Retinal pigment epithelial cell (primary cell): Measurements from ENCODE around the gene CCN2.

Experiments
- DNase-seq: peaks from one replicate; pipeline ENCODE4 v3.0.0-alpha.2; 2010; ENCODE audit warnings: low read depth
- H3K4me3 ChIP-seq: 2 replicates; pipeline ENCODE4 v1.5.1; 2011; ENCODE audit warnings: mild to moderate bottlenecking, low read length, control low read depth, moderate library complexity
- CTCF ChIP-seq: conservative IDR thresholded peaks from 2 replicates; pipeline ENCODE4 v1.5.1; 2011; ENCODE audit warnings: low read depth, low read length, control low read depth, inconsistent platforms

CCN2 gene

GRCh38 chr6:131979515-131980337 is 28.6 kb upstream of the CCN2 start:
- H3K4me3 ChIP-seq: no peak overlapping the region
- TF ChIP-seq CTCF: no peak
- DNase-seq: no peak

GRCh38 chr6:131978522-131978921 is 27.4 kb upstream of the CCN2 start:
- no peak for TF ChIP-seq CTCF
- no peak for DNase-seq
- H3K4me3 ChIP-seq: no peak overlapping the region

GRCh38 chr6:131976545-131977061 is 25.4 kb upstream of the CCN2 start:
- no peak overlapping the region for H3K4me3 ChIP-seq
- no peak for TF ChIP-seq CTCF
- no peak for DNase-seq

GRCh38 chr6:131972741-131973140 is 21.6 kb upstream of the CCN2 start:
- no peak overlapping the region for H3K4me3 ChIP-seq
- no peak for DNase-seq
- TF ChIP-seq CTCF: no peak

- no peak for TF ChIP-seq CTCF
- no peak for DNase-seq
- H3K4me3 ChIP-seq: no peak overlapping the region
Observed at GRCh38 chr6:131970076-131970859, 19.1 kb upstream of the CCN2 start.

- H3K4me3 ChIP-seq: no peak overlapping the region
- no peak for DNase-seq
- no peak for TF ChIP-seq CTCF
Observed at GRCh38 chr6:131968656-131969055, 17.5 kb upstream of the CCN2 start.
